NCI-H2107 (cell line): ENCODE data around the gene SRSF3.
"Not testable (repeated sequence)": the region's sequence is repeated elsewhere in the genome, so short reads cannot be mapped to it uniquely, and the experiment has no call there.

ENCODE experiments used
- DNase-seq: peaks from one replicate; lab custom pipeline; 2025; lab: John Stamatoyannopoulos, UW

Gene SRSF3

DNA sequence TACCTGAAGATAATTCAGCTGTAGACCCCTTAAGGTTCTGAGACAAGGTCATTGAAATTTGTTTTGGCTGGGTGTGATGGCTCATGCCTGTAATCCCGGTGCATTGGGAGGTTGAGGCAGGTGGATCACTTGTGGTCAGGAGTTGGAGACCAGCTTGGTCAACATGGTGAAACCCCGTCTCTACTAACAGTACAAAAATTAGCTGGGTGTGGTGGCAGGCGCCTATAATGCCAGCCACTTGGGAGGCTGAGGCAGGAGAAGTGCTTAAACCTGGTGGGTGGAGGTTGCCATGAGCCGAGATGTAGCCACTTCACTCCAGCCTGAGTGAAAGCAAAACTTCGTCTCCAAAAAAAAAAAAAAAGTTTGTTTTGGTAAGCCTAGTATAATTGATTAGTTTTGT is 11.0 kb downstream of the SRSF3 start:
- no peak for DNase-seq

GRCh38 chr6:36605560-36606391 is 11.6 kb downstream of the SRSF3 start:
- DNase-seq, result no peak

- not testable (repeated sequence) for DNase-seq
Measured at GRCh38 chr6:36607305-36607682, 13.1 kb downstream of the SRSF3 start.

DNA sequence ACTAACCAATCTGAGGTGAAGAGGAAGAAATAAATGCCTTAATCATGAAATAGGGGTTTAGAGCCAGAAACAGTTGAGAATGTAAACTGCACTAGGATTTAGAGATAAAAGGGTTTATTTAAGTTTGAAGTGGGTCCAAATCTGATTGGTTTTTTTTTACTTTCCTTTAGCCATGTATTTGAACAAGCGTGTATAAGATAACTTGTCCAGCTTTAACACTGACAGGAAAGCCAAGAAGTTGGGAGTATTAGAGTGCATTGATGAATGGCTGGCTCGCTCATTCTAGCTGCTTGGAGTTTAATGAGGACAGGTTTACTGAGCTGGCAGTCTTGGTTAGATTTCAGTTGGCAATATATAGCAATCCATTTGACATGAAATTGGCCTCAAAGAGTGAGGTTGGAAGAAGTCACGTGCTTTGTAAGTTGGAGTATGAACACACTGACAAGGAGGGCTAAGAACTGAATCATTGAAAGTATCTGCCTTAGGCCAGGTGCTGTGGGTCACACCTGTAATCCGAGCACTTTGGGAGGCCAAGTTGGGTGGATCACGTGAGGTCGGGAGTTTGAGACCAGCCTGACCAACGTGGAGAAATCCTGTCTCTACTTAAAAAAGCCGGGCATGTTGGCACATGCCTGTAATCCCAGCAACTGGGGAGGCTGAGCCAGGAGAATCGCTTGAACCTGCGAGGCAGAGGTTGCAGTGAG is 13.7 kb downstream of the SRSF3 start:
- DNase-seq, result no peak

DNA sequence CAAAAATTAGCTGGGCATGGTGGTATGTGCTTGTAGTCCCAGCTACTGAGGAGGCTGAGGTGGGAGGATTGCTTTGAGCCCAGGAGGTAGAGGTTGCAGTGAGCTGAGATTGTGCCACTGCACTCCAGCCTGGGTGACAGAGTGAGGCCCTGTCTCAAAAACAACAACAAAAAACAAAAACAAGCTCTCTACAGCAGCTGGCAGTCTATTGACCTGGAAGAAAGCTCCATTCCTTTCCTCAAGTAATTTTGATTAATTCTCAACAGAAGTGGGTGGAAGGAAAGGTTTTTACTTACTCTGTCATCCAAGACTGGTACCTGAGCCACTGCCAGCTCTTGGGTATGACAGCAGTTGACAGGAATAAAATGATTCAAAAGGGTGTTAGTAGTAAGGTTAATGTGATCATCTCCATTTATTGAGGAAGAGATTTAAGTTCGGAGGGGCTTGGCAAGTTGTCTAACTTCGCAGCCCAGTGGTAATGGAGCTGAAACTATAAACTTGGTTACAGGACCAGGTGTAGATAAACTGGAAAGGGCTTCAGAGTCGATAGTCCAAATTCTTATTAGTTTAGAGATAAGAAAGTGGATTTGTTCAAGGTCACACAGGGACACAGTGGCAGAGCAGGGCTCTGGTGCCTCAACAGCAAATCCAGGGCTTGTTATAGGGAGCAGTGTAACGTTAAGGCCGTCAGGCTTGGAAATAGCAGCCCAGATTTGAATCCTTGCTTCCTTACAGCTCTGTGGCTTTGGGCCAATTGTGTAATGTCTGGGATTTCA is 14.8 kb downstream of the SRSF3 start:
- DNase-seq, result no peak

DNA sequence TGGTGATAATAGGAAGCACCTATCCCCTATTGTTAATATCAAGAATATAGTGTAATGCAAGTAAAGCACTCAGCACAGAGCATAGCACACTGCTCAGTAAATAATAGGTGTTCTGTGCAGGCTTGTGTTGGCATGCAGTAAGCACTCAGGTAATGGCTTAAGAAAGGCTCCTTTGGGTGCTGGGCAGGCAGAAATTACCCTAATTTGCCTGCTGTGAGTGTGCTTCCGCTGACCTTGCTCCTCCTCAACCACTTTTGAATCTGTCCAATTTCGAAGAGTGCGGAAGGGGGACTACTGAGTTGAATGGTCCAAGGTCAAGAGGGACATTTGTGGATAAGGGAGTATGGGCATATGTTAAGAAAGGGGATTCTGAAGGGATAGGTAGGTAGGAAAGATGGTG is 15.4 kb downstream of the SRSF3 start:
- no peak for DNase-seq

GRCh38 chr6:36610041-36610955 is 16.1 kb downstream of the SRSF3 start:
- no peak for DNase-seq

- no peak for DNase-seq
Measured at GRCh38 chr6:36610956-36611336, 16.8 kb downstream of the SRSF3 start.

- not testable (repeated sequence) for DNase-seq
Measured at GRCh38 chr6:36611679-36612078, 17.5 kb downstream of the SRSF3 start.

- no peak for DNase-seq
Measured at GRCh38 chr6:36612101-36612625, 18.0 kb downstream of the SRSF3 start.

DNA sequence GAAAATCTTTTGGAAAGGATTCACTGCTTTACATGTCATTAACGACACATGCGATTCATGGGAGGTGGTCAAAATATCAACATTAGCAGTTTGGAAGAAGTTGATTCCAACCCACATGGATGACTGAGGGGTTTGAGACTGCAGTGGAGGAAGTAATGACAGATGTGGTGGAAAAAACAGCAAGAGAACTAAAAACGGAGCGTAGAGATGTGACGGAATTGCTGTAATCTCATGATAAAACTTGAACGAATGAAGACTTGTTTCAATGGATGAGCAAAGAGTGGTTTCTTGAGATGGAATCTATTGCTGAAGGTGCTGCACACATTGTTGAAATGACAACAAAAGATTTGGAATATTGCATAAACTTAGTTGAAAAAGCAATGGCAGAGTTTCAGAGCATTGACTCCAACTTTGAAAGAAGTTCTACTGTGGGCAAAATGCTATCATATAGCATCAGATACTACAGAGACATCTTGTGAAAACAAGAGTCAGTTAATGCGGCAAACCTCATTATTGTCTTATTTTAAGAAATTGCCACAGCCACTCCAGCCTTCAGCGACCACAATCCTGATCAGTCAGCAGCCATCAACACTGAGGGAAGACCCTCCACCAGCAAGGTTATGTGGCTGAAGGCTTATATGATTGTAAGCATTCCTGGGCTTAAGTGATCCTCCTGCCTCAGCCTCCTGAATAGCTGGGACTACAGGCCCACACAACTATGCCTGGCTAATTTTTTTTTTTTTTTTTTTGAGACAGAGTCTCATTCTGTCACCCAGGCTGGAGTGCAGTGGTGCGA is 19.2 kb downstream of the SRSF3 start:
- no peak for DNase-seq

DNA sequence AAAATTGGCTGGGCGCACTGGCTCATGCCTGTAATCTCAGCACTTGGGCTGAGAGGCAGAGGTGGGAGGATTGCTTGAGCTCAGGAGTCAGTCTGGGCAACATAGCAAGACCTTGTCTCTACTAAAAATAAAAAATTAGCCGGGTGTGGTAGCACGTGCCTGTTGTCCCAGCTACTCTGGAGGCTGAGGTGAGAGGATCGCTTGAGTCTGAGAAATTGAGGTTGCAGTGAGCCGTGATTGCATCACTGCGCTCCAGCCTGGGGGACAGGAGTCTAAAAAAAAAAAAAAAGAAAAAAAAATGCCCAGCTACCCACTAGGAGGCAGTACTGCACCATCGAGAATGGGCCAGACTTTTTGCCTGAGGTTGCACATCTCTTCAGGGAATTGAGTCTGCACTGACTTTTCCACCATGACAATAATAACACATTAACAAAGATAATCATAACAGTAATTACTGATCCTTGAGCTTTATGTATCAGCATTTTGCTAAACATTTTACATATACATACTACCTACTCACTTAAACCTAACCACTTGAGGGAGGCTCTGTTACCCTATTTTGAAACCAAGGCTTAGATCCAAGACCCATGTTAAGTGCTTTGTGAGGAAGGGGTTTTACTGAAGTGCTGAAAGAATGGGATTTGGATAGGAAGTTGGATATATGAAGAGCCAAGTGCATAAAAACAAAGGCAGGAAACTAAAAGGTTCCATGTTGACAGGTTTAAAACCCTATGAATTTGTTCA is 21.0 kb downstream of the SRSF3 start:
- DNase-seq, result no peak

- no peak for DNase-seq
Measured at GRCh38 chr6:36616893-36617521, 22.8 kb downstream of the SRSF3 start.

GRCh38 chr6:36618366-36619355 is 24.5 kb downstream of the SRSF3 start:
- DNase-seq, result no peak

GRCh38 chr6:36621371-36621855 is 27.3 kb downstream of the SRSF3 start:
- DNase-seq, result no peak

DNA sequence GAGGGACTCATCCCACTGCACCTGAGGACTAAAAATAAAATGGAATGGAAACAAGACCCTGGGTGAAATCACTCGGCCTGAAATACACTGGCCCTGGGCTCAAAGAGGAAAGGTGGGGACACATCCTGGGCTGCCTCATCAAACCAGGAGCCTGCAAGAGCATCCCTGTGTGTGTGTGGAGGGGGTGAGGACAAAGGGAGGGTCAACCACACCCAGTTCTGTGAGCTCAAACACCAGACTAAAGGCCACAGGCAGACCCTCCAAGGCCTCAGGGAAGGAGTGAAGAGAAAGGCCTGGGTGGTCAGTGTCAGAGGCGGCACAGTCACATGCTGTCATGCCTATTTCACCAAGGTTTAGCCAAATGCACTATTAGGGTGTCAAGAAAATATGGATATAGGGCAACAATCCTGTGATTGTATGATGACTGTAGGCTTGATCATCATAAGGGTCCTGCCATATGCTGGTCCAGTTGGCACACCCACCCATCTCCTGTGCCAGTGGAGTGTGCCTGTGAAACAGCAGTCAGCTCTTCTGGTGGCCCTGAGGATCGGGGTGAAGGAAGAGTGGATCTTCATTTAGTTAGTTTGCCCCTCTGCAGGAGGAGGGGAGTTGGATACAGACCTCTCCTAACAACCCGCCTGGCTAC is 28.9 kb downstream of the SRSF3 start:
- DNase-seq, result no peak
